Measurements from ENCODE around the gene ADGRG3. TPM values are rescaled to one million over a fixed set of nuclear protein-coding genes. Genes with fewer than 3 reads are reported as not detected.

Gene ADGRG3
- total RNA-seq, 1 donor from 2014 or later = not detected

- Mint-ChIP-seq H3K36me3 (ENCODE audit: unreplicated experiment) (no peaks in the 10 kb centered on the region), H3K4me3 (ENCODE audit: unreplicated experiment) (no peak overlapping the region), H3K9me3 (ENCODE audit: unreplicated experiment) (no peaks in the 10 kb centered on the region), H3K4me1 (ENCODE audit: unreplicated experiment) (no peaks in the 10 kb centered on the region), H3K27ac (ENCODE audit: unreplicated experiment) (no peak overlapping the region), H3K27me3 (ENCODE audit: unreplicated experiment) (peaks cover 21% of the 10 kb centered on the region)
- no peak for DNase-seq (ENCODE audit: extremely low spot score, unreplicated experiment)
- TF ChIP-seq CTCF (IDR thresholded peaks at IDR 0.05) = no peak
Measured at GRCh38 chr16:57704011-57704904, 36.2 kb downstream of the ADGRG3 start.

GRCh38 chr16:57704905-57705852, 37.1 kb downstream of the ADGRG3 start:
- H3K27ac Mint-ChIP-seq (ENCODE audit: unreplicated experiment) = no peak overlapping the region
- no peak overlapping the region for H3K4me3 Mint-ChIP-seq (ENCODE audit: unreplicated experiment)
- H3K9me3 Mint-ChIP-seq (ENCODE audit: unreplicated experiment) = no peaks in the 10 kb centered on the region
- peaks cover 30% of the 10 kb centered on the region for H3K27me3 Mint-ChIP-seq (ENCODE audit: unreplicated experiment)
- TF ChIP-seq CTCF (IDR thresholded peaks at IDR 0.05) = no peak
- H3K36me3 Mint-ChIP-seq (ENCODE audit: unreplicated experiment) = no peaks in the 10 kb centered on the region
- DNase-seq (ENCODE audit: extremely low spot score, unreplicated experiment) = no peak
- H3K4me1 Mint-ChIP-seq (ENCODE audit: unreplicated experiment) = no peaks in the 10 kb centered on the region

GRCh38 chr16:57706717-57707116, 38.6 kb downstream of the ADGRG3 start:
- no peak overlapping the region for H3K27ac Mint-ChIP-seq (ENCODE audit: unreplicated experiment)
- no peak for TF ChIP-seq CTCF (IDR thresholded peaks at IDR 0.05)
- no peak overlapping the region for H3K4me3 Mint-ChIP-seq (ENCODE audit: unreplicated experiment)
- H3K9me3 Mint-ChIP-seq (ENCODE audit: unreplicated experiment) = no peaks in the 10 kb centered on the region
- peaks cover 45% of the 10 kb centered on the region for H3K27me3 Mint-ChIP-seq (ENCODE audit: unreplicated experiment)
- no peak for DNase-seq (ENCODE audit: extremely low spot score, unreplicated experiment)
- H3K36me3 Mint-ChIP-seq (ENCODE audit: unreplicated experiment) = no peaks in the 10 kb centered on the region
- H3K4me1 Mint-ChIP-seq (ENCODE audit: unreplicated experiment) = no peaks in the 10 kb centered on the region

GRCh38 chr16:57707331-57707730, 39.2 kb downstream of the ADGRG3 start:
- no peak for TF ChIP-seq CTCF (IDR thresholded peaks at IDR 0.05)
- no peaks in the 10 kb centered on the region for H3K9me3 Mint-ChIP-seq (ENCODE audit: unreplicated experiment)
- no peaks in the 10 kb centered on the region for H3K36me3 Mint-ChIP-seq (ENCODE audit: unreplicated experiment)
- no peak overlapping the region for H3K4me3 Mint-ChIP-seq (ENCODE audit: unreplicated experiment)
- no peak overlapping the region for H3K27ac Mint-ChIP-seq (ENCODE audit: unreplicated experiment)
- H3K4me1 Mint-ChIP-seq (ENCODE audit: unreplicated experiment) = no peaks in the 10 kb centered on the region
- H3K27me3 Mint-ChIP-seq (ENCODE audit: unreplicated experiment) = peaks cover 49% of the 10 kb centered on the region
- no peak for DNase-seq (ENCODE audit: extremely low spot score, unreplicated experiment)

GRCh38 chr16:57708168-57708567, 40.1 kb downstream of the ADGRG3 start:
- no peak for DNase-seq (ENCODE audit: extremely low spot score, unreplicated experiment)
- no peak overlapping the region for H3K27ac Mint-ChIP-seq (ENCODE audit: unreplicated experiment)
- H3K9me3 Mint-ChIP-seq (ENCODE audit: unreplicated experiment) = no peaks in the 10 kb centered on the region
- H3K27me3 Mint-ChIP-seq (ENCODE audit: unreplicated experiment) = peaks cover 57% of the 10 kb centered on the region
- H3K4me1 Mint-ChIP-seq (ENCODE audit: unreplicated experiment) = no peaks in the 10 kb centered on the region
- H3K4me3 Mint-ChIP-seq (ENCODE audit: unreplicated experiment) = no peak overlapping the region
- H3K36me3 Mint-ChIP-seq (ENCODE audit: unreplicated experiment) = no peaks in the 10 kb centered on the region
- TF ChIP-seq CTCF (IDR thresholded peaks at IDR 0.05) = no peak

Measured in osteocyte (in vitro differentiated cells).